Stimulated activated CD8-positive, alpha-beta memory T cell treated with anti-CD3 and anti-CD28 coated beads, Interleukin-7, amount 100 ng/mL, for 24 hours (primary cell): ENCODE measurements around the gene SCN1B.
"Not testable (repeated sequence)": the region's sequence is repeated elsewhere in the genome, so short reads cannot be mapped to it uniquely, and the experiment has no call there.

Experiments used
- DNase-seq: peaks from one replicate; pipeline ENCODE4 v3.0.0-alpha.2; 2020; ENCODE audit warnings: low read depth

The SCN1B gene

GRCh38 chr19:35000647-35001501, 29.4 kb upstream of the SCN1B start:
- peak; percentile 29 for DNase-seq

- DNase-seq, result no peak
Observed at GRCh38 chr19:35002037-35002535, 28.2 kb upstream of the SCN1B start.

GRCh38 chr19:35004517-35005255, 25.6 kb upstream of the SCN1B start:
- no peak for DNase-seq

- no peak for DNase-seq
Observed at GRCh38 chr19:35005256-35005977, 24.9 kb upstream of the SCN1B start.

GRCh38 chr19:35006007-35006341, 24.3 kb upstream of the SCN1B start:
- not testable (repeated sequence) for DNase-seq

GRCh38 chr19:35006342-35006998, 23.8 kb upstream of the SCN1B start:
- DNase-seq, result no peak

- no peak for DNase-seq
Observed at GRCh38 chr19:35006999-35007365, 23.3 kb upstream of the SCN1B start.

GRCh38 chr19:35007427-35007826, 22.8 kb upstream of the SCN1B start:
- DNase-seq, result not testable (repeated sequence)

GRCh38 chr19:35008891-35009341, 21.4 kb upstream of the SCN1B start:
- DNase-seq, result no peak

- DNase-seq, result no peak
Observed at GRCh38 chr19:35009424-35010415, 20.6 kb upstream of the SCN1B start.

- no peak for DNase-seq
Observed at GRCh38 chr19:35011091-35011689, 19.1 kb upstream of the SCN1B start.

GRCh38 chr19:35011737-35012682, 18.3 kb upstream of the SCN1B start:
- no peak for DNase-seq

- peak; percentile 59 for DNase-seq
Observed at GRCh38 chr19:35013041-35013819, 17.0 kb upstream of the SCN1B start.

- DNase-seq, result no peak
Observed at GRCh38 chr19:35013820-35014754, 16.2 kb upstream of the SCN1B start.

- not testable (repeated sequence) for DNase-seq
Observed at GRCh38 chr19:35014774-35015173, 15.5 kb upstream of the SCN1B start.

GRCh38 chr19:35015270-35015953, 14.9 kb upstream of the SCN1B start:
- no peak for DNase-seq

- DNase-seq, result no peak
Observed at GRCh38 chr19:35015954-35016351, 14.3 kb upstream of the SCN1B start.
